ENCODE results near the gene PDXP. TPM values are rescaled to one million over a fixed set of nuclear protein-coding genes. Genes with fewer than 3 reads are reported as not detected.
A peak's percentile ranks its signal among the peaks of the same experiment; 100 is the strongest.

PDXP gene
- total and polyA plus RNA-seq, 4 donors: 23.4 to 42.2 (median 28.5) TPM

GRCh38 chr22:37681001-37681424 is 22.5 kb downstream of the PDXP start:
- Histone ChIP-seq H3K36me3 (ENCODE audit: control insufficient read depth in 4 of 4, insufficient read depth in 3 of 4, low read depth in 1 of 4, low read length in 3 of 4) (no peaks in the 10 kb centered on the region), H3K4me3 (ENCODE audit: low read depth in 1 of 3, low read length in 3 of 3) (no peak overlapping the region), H3K9me3 (ENCODE audit: control insufficient read depth in 4 of 4, low read length in 3 of 4) (no peaks in the 10 kb centered on the region), H3K27ac (ENCODE audit: low read depth in 1 of 2, low read length in 2 of 2) (no peak overlapping the region), H3K4me1 (ENCODE audit: control insufficient read depth in 4 of 4, insufficient read depth in 4 of 4, low read length in 3 of 4) (peaks cover 3 to 43% (median 34%) of the 10 kb centered on the region in 4 donors), H3K27me3 (ENCODE audit: control insufficient read depth in 4 of 4, insufficient read depth in 4 of 4, low read length in 3 of 4) (no peaks in the 10 kb centered on the region), H3K9ac (ENCODE audit: low read depth in 1 of 2, low read length in 2 of 2) (no peak overlapping the region)
- no peak for DNase-seq (ENCODE audit: low spot score)
- WGBS: 84% methylated on average over 2 of the region's 2 CpGs
- no peak for TF ChIP-seq GABPA (IDR thresholded peaks at IDR 0.05 in 1 of 2, conservative IDR thresholded peaks at IDR 0.05 in 1 of 2)
- no peak for TF ChIP-seq TAF1 (conservative IDR thresholded peaks at IDR 0.05)
- no peak for TF ChIP-seq YY1 (IDR thresholded peaks at IDR 0.05)
- no peak for TF ChIP-seq REST (IDR thresholded peaks at IDR 0.05)
- no peak for TF ChIP-seq RXRA (IDR thresholded peaks at IDR 0.05)
- TF ChIP-seq ATF3 (IDR thresholded peaks at IDR 0.05): no peak
- TF ChIP-seq CTCF (IDR thresholded peaks at IDR 0.05; ENCODE audit: low read depth, low read length, missing input control): no peak
- no peak for TF ChIP-seq FOXA1 (IDR thresholded peaks at IDR 0.05)
- no peak for TF ChIP-seq SP1 (IDR thresholded peaks at IDR 0.05)
- TF ChIP-seq MAX (IDR thresholded peaks at IDR 0.05): no peak
- TF ChIP-seq FOXA2 (IDR thresholded peaks at IDR 0.05): no peak
- TF ChIP-seq NR2F2 (IDR thresholded peaks at IDR 0.05): no peak
- no peak for TF ChIP-seq HNF4A (conservative IDR thresholded peaks at IDR 0.05)

DNA sequence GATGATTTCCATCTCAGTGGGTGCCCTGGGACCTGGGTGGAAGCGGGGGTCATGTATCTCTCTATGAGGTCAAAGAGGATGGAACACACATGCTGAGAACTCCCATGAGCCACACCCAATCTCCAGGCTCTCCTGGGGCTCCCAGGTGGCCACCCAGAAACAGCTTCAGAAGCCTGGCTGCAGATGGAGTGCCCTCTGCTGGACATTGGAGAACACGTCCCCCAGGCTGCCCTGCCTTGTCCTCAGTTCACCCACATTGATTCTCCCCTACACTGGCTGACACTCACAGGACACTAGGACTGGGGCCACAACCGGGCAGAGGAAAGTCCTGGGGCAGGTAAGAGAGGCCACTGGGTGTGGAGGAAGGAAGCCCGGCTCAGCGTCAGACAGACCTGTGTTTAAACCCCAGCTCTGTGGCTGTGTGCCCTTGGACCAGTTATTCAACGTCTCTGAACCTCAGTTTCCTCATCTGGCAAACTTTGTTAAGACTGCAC is 23.1 kb downstream of the PDXP start:
- Histone ChIP-seq H3K27ac (ENCODE audit: low read depth in 1 of 2, low read length in 2 of 2) (no peak overlapping the region), H3K36me3 (ENCODE audit: control insufficient read depth in 4 of 4, insufficient read depth in 3 of 4, low read depth in 1 of 4, low read length in 3 of 4) (no peaks in the 10 kb centered on the region), H3K27me3 (ENCODE audit: control insufficient read depth in 4 of 4, insufficient read depth in 4 of 4, low read length in 3 of 4) (no peaks in the 10 kb centered on the region), H3K4me1 (ENCODE audit: control insufficient read depth in 4 of 4, insufficient read depth in 4 of 4, low read length in 3 of 4) (peaks cover 3 to 39% (median 30%) of the 10 kb centered on the region in 4 donors), H3K9ac (ENCODE audit: low read depth in 1 of 2, low read length in 2 of 2) (peak overlapping the region in 1 of 2 donors; percentile 26), H3K4me3 (ENCODE audit: low read depth in 1 of 3, low read length in 3 of 3) (no peak overlapping the region), H3K9me3 (ENCODE audit: control insufficient read depth in 4 of 4, low read length in 3 of 4) (no peaks in the 10 kb centered on the region)
- DNase-seq (ENCODE audit: low spot score): peak; percentile 73
- WGBS: 16% methylated on average over 6 of the region's 6 CpGs
- TF ChIP-seq RAD21 (IDR thresholded peaks at IDR 0.05) (peak; percentile 93 to 96), TAF1 (conservative IDR thresholded peaks at IDR 0.05) (no peak), RXRA (IDR thresholded peaks at IDR 0.05) (peak; percentile 92 to 99), YY1 (IDR thresholded peaks at IDR 0.05) (no peak), MAX (IDR thresholded peaks at IDR 0.05) (no peak), FOXA2 (IDR thresholded peaks at IDR 0.05) (no peak), SP1 (IDR thresholded peaks at IDR 0.05) (peak; percentile 65), REST (IDR thresholded peaks at IDR 0.05) (no peak), GABPA (IDR thresholded peaks at IDR 0.05 in 1 of 2, conservative IDR thresholded peaks at IDR 0.05 in 1 of 2) (peak in 1 of 2 donors; percentile 23), HNF4G (IDR thresholded peaks at IDR 0.05) (peak; percentile 43), ATF3 (IDR thresholded peaks at IDR 0.05) (no peak), FOXA1 (IDR thresholded peaks at IDR 0.05) (no peak), NR2F2 (IDR thresholded peaks at IDR 0.05) (peak; percentile 43), EGR1 (IDR thresholded peaks at IDR 0.05; ENCODE audit: low read depth in 2 of 2) (no peak), JUND (IDR thresholded peaks at IDR 0.05) (no peak), ZBTB33 (IDR thresholded peaks at IDR 0.05) (no peak)

Measured in liver (tissue), 9 donors.